T-helper 2 cell (primary cell): ENCODE data around the gene RGS4.

Source experiments
- DNase-seq, 5 experiments: peaks; one replicate each; pipeline versions ENCODE4 v3.0.0 to v3.0.0-alpha.2; 2012 to 2022

RGS4 gene

DNA sequence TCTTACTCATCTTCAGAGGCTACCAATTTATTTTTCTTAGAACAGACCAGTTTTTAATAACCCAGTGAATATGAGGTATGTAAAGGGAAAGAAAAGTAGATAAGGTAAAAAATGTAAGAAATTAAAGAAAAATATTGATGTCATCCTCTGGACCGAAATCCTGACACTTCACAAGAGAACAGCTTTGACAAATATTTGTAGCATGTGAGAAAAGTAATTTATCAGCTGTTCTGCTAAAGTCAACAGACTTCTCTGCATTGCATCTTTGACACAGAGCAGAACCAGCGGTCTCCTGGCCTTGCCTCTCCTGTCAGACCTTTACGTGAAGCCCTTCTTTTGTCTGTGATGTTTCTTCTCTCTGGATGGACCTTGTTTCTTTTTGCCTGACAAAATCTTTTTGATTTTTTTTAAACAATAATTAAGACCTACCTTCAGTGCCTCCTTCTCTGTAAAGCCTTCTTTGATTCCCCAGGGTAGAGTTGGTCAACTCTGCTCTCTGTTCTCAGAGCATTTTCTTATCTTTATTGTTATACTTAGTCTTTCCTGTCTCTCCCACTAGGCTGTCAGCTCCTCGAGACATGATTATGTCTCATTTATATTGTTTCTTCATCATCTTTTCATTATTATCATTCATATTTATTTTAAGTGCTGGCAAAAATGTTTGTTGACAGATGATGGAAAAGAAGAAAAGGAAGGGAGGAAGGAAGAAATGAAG, 35.4 kb downstream of the RGS4 start:
- DNase-seq: no peak

- no peak for DNase-seq
These were observed 37.3 kb downstream of the RGS4 start for GRCh38 chr1:163106364-163106987.

DNA sequence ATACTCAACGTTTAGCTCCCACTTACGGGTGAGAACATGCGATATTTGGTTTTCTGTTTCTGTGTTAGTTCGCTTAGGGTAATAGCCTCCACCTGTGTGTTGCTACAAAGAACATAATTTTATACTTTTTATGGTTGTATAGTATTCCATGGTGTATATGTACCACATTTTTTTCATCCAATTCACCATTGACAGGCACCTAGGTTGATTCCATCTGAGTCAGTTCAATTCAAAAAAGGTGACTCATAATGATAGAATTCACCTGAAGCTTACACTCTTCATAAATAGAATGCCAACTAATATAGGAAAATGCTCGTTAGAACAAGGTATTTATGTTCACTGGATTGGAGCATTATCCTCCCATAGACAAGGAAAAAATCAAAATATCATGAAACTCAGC, 38.5 kb downstream of the RGS4 start:
- no peak for DNase-seq

DNA sequence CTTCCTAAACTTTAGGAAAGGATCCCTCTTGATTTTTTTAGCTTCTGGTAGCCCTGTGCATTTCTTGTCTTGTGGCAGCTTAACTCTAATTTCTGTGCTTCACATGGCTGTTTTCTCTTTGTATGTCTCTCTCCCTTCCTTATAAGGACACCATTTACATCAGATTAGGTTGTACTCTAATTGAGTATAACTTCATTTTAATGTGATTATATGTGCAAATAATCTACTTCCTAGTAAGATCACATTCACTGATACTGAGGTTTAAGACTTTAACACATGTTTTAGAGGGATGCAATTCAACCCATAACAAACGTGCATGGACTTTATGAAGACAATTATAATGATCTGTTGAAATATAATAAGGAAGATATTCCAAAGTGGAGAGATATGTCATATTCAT, 46.7 kb downstream of the RGS4 start:
- no peak for DNase-seq

- DNase-seq: no peak
These were observed 50.5 kb downstream of the RGS4 start for GRCh38 chr1:163119707-163120106.

DNA sequence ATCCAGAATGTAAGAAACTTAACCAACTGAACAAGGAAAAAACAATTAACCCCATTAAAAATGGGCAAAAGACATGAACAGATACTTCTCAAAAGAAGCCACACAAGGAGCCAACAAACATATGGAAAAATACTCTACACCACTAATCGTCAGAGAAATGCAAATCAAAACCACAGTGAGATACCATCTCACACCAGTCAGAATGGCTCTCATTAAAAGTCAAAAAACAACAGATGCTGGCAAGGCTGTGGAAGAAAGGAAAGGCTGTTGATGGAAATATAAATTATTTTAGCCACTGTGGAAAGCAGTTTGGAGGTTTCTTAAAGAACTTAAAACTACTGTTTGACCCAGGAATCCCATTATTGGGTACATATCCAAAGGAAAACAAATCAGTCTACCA, 51.2 kb downstream of the RGS4 start:
- DNase-seq: peak in 1 of 5 experiments; percentile 13

- DNase-seq: no peak
These were observed 55.7 kb downstream of the RGS4 start for GRCh38 chr1:163124812-163125211.
